GM21360 (cell line): ENCODE data around the gene NSUN4.
"Not testable (repeated sequence)": the region's sequence is repeated elsewhere in the genome, so short reads cannot be mapped to it uniquely, and the experiment has no call there.

Experiments
- ATAC-seq: cut with Tn5 transposase; IDR thresholded peaks from one replicate; pipeline ENCODE4 v1.9.1; 2021; ENCODE audit warnings: mild to moderate bottlenecking, moderate library complexity; ENCODE audit not compliant: unreplicated experiment

NSUN4 gene

DNA sequence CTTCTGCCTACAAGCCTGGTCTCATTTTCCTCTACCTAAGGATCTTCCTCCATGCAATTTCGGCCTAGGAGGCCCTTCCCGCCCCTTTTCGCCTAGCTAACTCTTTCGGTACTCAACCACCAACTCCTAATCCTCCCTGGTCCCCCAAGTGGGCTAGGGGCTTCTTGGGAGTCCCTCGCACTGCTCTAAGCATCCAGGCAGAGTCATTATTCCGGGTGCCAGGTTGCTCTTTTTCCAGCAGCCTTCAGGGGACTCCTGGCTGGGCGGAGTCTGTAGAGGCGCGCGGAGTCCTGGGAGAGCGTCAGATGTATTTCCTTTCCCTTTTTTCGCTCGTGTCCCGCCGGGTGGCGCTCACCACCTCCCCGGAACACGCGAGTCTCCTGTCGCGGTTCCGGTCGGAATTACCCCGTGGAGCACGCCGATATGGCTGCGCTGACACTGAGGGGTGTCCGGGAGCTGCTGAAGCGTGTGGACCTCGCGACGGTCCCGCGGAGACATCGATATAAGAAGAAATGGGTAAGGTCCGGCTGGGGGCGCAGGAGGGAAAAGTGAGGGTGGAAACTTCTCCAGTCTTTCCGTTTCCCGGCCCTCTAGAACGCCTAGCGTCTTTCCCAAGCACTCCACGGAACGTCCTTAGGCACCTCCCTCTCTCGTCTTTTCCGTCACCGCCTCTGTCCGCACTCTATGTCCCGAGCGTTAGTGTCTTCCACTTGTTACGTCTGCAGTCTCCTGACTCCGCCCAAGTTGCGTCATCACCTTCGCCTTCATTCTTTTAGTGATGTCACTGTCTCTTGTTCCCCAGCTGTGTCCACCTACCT is at the start of gene NSUN4:
TSS of gene NSUN4 (plus strand) at position 404 of the 818 bp plus-strand sequence. CDS start at position 424, 20 bp downstream.
- ATAC-seq: peak; percentile 76

DNA sequence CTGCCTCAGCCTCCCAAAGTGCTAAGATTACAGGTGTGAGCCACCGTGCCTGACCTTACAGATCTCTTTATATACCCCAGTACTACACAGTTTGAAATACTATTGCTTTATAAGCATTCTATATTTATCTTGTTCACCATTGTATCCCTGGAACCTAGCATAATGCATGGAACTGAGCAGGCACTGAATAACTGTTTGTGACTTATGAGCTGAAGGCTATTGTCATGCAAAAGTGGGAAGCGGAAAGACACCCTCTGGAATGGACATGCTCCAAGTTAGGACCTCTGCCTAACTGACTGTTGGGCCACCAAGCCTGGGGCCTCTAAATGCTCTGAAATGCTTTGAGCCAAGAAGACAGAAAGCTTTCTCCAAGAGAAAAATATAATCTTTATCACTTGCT is 45.3 kb upstream of the NSUN4 start:
- ATAC-seq: no peak

DNA sequence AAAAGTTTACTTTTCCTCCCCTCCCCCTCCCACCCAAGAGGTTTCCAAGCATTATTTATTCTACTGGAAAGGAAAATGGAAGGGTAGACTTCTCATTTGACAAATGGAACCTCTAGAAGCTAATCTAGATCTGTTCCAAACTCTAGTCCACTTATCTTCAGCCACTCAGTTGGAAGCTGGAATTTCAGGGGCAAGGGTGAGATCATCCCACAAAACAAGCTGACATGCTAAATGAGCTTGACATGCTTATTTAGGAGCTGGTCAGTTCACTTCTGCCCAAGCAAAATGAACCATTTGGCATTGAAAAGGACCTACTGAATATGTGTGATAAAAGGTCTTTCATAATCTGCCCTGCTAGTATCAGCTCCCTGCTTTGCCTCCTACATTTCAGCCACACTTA is 42.2 kb upstream of the NSUN4 start:
- no peak for ATAC-seq

DNA sequence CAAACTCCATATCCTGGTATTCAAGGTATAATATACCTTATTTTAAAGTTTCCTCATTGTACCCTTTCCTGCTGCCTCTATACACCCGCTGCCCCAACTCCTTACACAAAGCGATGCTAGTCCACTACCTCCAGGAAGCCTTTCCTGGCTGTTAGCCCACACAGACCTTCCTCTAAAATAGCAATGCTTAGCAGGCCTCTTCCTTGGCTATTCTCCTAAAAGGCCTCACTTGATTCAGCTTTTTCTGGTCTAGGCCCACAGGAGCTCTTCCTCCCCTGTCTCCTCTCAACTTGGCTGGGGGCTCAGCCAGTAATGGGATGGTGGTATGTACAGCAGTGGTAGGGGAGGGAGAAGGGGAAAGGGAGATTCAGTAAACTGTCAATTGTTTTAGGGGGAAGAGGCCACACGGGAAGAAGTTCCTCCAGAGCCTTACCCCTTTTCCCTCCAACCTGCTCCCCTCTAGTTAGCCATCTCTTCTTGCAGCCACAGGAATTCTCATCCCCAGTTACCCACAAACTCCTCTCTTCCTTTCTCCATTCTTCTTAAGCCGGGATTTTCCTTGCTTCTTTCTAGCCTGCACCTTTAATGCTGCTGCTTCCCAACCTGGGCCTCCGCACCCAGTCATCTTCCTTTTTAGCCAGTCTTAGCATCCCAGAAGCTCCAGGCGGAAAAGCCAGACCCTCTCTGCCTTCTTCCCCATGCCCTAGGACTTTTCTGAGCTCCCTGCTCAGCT is 39.8 kb upstream of the NSUN4 start:
- no peak for ATAC-seq

DNA sequence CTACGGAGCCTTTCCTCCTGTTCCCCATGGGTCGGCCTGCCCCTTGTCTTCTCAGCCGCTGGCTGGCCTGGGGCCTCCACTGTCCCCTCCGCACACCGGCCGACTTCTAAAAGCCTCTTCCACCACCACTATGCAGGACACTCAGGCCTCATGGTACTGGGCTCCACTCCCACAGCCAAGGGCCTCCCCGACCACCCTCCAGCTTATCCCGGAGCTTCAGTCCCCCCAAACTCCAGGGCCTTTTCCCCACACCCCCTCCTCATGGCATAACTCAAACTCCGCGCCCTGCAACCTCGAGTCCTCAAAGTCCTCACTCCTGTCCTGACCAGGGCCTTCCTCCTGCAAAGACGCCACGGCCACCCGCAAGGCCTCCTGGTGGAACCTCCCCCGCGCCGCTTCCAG is 39.2 kb upstream of the NSUN4 start:
- ATAC-seq: no peak

DNA sequence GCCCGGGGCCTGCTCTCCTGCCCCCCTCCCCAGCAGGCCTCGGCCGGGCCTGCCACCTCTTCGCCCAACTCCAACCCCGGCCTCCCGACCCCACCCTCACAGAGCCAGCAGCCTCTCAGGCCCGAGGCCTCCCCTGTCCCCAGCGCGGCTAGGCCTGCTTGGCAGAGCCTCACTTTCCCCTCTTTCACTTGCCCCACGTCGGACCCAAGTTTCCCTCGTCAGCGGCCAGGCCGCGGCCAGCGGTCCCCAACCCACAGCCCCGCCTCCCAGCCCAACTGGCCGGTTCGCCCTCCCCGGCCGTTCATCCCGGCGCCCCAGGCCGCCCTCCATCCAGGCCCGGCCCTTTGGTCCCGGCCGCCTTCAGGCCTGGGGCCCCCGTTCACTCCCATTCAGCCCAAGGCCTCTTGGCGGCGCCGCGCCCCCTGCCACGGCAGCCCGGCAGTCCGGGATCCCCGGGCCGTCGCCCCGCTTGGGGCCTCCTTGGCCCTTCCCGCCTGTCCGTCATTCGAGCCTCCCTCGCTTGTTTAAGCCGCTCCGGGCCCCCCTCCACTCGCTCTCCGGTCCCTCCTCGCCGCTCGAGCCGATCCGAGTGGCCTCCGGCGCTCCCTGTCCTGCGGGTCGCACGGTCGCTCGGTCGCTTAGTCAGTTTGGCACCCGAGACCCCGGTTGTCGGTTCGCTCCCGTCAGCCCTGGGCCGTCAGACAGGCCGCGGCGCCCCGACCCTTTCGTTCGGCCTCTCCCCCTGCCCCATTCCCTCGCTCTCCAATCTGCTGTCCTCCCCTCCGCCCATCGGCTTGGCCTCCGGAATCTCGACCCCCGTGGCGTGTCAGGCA is 38.6 kb upstream of the NSUN4 start:
- ATAC-seq: peak; percentile 41

DNA sequence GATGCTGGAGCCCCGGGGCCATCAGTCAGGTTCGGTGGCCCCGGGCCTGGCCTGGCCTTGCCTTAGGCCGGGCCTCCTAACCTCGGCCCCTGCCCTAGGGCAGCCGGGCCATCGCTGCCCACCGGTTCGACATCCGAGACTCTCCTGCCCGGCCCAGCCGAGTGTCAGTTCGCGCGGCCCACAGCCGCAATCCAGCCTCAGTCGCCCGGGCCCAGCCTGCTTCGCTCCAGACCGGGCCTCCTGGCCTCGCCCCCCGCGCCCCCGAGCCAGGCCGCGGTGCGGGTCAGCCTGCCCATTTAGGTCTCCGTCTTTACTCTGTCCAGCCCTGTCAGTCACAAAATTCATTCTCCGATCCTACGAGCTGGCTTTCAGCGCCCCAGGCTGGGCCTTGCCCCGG is 38.0 kb upstream of the NSUN4 start:
- peak; percentile 3 for ATAC-seq

DNA sequence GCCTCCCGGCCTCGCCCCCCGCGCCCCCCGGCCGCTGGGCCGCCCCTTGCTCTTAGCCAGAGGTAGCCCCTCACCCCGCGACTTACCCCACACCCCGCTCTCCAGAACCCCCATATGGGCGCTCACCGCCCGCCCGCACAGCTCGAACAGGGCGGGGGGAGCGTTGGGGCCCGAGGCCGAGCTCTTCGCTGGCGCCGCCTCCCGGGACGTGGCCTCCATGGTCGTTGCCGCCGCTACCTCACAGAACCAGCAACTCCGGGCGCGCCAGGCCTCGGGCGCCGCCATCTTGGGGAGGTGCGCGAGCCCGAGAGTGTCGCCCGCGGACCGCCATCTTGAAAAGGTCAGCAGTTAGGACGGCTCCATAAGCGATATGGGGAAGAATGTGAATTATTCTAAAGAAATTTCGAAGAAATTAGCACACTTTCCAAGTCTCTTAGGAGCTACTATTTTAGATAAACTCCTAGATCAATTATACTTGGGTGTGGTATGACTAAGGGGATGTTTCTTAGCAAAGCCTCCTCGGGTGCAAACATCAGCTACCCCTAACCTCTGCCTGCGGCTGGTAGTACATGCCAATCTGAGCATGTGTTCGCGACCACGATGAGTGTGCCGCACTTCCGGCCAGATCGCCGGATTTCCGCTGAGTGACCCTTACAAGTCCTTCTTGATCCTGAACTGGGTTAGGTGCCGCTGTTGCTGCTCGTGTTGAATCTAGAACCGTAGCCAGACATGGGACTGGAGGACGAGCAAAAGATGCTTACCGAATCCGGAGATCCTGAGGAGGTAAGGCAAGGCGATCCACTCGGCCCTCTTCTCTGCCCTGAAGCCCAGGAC is 37.4 kb upstream of the NSUN4 start, which contains the start of the genes LRRC41 and UQCRH:
TSS of gene LRRC41 (minus strand) at position 579 of the 834 bp plus-strand sequence. CDS start at position 285, 294 bp downstream.
TSS of gene UQCRH (plus strand) at position 661 of the 834 bp plus-strand sequence. CDS start at position 730, 69 bp downstream.
- ATAC-seq: peak; percentile 72

DNA sequence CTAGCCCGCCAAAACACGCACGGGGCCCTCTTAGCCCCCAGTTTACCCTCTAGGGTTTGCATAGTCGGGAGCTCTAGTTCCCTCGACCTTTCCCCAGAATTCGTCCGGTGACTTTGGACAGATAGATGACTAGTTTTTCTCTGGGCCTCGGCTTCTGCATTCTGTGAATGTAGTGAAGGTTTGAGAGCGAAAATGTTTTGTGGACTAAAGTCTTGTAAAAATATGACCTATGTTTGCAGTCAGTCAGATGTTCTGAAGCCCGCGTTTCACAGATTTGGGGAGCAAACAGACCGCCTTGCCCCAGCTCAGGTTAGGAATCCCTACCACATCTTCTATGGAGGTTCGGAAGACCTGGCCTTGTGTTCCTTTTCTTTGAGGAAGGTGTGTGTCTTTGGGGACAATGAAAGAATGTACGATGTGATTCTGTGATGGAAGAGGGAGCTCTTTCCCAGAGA is 36.7 kb upstream of the NSUN4 start:
- ATAC-seq: no peak

DNA sequence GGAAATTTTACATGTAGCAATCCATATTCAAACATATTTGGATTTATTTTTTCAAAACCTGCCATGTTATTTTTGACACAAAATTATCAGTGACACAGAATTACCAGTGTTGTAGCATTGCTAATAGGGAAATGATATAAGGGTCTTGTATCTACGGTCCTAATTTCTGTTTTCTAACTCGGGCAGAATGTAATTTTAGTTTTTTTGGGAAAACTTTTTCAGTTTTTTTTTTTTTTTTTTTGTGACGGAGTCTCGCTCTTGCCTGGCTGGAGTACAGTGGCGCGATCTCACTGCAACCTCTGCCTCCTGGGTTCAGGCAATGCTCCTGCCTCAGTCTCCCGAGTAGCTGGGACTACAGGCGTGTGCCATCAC is 34.5 kb upstream of the NSUN4 start:
- no peak for ATAC-seq

DNA sequence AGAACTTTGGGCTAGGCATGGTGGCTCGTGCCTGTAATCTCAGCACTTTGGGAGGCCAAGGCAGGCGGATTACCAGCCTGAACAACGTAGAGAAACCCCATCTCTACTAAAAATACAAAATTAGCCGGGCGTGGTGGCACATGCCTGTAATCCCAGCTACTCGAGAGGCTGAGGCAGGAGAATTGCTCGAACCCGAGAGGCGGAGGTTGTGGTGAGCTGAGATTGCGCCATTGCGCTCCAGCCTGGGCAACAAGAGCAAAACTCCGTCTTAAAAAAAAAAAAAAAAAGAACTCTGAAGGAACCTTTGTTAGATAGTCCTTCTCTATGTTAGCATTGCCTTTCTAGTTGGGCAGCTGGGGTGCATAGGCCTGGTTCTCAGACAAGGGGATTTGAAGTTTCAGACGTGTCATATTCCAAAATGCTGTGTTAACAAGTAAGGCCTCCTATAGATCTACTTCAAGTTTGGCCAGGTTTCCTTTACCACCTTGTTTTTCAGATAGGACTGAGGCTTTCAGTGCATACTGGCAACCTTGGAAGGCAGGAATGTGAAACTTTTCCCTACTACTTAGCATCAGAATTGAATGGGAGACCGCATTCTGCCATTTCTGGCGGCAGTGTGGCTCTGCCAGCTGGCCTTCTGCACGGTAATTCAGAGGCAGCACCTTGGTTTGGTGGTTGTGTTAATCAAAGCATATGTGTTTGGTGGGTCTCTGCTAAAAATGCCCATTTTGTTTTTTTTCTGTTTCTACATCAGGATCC is 31.0 kb upstream of the NSUN4 start:
- no peak for ATAC-seq

DNA sequence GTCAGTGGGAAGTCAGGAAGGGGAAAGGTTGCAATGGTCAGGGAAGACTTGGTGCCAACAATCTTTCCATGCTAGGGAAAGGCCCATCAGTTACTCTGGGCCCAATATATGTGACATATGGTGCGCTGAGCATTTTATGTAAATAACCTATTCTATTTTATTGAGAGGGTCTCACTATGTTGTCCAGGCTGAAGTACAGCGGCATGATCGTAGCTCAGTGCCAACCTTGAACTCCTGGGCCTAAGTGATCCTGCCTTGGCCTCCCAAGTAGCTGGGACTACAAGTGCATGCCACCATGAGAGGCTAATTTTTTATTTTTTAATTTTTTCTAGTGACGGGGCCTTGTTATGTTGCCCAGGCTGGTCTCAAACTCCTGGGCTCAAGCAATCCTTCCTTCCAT is 30.3 kb upstream of the NSUN4 start:
- ATAC-seq: no peak

DNA sequence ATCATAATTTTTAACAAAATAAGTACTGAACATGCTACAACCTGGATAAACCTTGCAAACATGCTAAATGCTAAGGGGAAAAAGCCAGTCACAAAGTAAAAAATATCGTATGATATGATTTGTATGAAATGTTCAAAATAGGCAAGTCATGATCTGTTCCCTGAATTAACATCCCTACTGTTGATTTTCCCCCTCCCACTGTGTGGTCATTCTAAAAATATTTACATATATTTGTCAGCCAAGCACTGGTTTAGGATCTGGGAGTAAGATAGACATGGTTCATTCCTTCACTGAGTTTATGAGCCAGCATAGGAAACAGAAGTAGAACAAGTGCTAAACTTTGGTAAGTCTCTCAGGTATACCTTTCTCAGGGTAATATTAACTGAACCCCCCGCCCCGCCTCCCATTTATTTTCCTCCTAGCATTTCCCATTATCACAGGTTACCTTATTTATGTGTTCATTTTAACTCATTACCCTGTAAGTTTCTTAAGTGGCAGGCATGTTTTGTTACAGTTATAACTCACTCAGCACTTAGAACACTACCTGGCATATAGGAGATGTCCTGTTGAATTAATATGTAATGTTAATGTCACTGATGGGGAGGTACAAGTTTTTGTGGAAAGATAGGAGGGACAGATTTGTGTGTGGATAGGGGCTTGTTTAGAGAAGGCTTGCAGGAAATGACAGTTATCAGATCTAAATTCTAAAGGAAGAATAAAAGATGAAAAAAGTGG is 24.8 kb upstream of the NSUN4 start:
- ATAC-seq: no peak

DNA sequence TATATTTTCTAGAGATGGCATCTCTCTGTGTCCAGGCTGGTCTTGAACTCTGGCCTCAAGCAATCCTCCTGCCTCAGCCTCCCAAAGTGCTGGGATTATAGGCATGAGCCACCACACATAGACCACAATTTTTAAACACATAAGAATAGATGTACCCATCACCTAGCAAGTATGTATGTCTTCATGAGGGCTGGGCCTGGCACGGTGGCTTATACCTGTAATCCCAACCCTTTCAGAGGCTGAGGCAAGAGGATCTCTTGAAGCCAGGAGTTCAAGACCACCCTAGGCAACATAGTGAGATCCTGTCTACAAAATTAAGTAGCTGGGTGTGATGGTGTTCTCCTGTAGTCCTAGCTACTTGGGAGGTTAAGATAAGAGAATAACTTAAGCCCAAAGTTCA is 23.3 kb upstream of the NSUN4 start:
- ATAC-seq: no peak

DNA sequence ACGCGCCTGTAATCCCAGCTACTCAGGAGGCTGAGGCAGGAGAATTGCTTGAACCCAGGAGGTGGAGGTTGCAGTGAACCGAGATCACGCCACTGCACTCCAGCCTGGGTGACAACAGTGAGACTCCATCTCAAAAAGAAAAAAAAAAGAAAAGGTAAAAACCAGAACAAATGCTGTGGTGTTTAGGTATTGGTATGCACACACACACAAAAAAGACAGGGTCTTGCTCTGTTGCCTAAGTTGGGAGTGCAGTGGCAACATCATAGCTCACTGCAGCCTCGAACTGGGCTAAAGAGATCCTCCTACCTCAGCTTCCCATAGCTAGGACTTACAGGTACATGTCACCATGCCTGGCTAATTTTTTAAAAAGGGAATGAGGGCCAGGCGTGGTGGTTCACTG is 21.3 kb upstream of the NSUN4 start:
- not testable (repeated sequence) for ATAC-seq

DNA sequence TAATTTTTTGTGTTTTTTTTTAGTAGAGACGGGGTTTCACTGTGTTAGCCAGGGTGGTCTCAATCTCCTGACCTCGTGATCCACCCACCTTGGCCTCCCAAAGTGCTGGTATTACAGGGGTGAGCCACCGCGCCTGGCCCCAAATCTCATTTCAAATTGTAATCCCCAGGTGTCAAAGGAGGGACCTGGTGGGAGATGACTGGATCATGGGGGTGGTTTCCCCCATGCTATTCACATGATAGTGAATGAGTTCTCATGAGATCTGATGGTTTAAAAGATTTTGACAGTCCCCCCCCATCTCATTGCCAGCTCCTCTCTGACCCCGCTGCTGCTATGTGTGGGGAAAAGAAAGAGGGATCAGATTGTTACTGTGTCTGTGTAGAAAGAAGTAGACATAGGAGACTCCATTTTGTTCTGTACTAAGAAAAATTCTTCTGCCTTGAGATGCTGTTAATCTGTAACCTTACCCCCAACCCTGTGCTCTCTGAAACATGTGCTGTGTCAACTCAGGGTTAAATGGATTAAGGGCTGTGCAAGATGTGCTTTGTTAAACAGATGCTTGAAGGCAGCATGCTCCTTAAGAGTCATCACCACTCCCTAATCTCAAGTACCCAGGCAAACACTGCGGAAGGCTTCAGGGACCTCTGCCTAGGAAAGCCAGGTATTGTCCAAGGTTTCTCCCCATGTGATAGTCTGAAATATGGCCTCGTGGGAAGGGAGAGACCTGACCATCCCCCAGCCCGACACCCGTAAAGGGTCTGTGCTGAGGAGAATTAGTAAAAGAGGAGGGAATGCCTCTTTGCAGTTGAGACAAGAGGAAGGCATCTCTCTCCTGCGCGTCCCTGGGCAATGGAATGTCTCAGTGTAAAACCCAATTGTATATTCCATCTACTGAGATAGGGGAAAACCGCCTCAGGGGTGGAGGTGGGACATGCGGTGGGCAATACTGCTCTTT is 20.4 kb upstream of the NSUN4 start:
- ATAC-seq: not testable (repeated sequence)

DNA sequence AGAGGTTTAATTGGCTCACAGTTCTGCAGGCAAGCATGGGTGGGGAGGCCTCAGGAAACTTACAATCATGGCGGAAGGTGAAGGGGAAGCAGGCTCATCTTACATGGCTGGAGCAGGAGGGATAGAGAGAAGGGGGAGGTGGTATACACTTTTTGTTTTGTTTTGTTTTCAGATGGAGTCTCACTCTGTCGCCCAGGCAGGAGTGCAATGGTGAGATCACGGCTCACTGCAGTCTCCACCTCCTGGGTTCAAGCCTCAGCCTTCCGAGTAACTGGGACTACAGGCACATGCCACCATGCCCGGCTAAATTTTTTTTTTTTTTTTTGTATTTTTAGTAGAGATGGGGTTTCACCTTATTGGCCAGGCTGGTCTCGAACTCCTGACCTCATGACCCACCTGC is 18.4 kb upstream of the NSUN4 start:
- ATAC-seq: not testable (repeated sequence)
